HCT116 (cell line): ENCODE data around the gene RNF32. TPM values are rescaled to one million over a fixed set of nuclear protein-coding genes. Genes with fewer than 3 reads are reported as not detected.

Source experiments
- ATAC-seq: fragments of 200-7000 bp; cut with Tn5 transposase; 2 replicates; pipeline ENCODE4 v1.9.1; 2020; ENCODE audit warnings: mild to moderate bottlenecking, moderate library complexity
- BruUV-seq: library from RNA; stranded (reverse); fragments of 400-500 nt; replicated peaks from 2 replicates; lab custom pipeline; 2021; lab: Mats Ljungman, UMichigan
- CTCF ChIA-PET: fragments of 300-600 bp; sonication (Branson Sonifier 250); formaldehyde crosslinking; loops from one replicate; lab custom pipeline; 2021; ENCODE audit warnings: antibody characterized with exemption; lab: Charles Lee
- POLR2A ChIA-PET: fragments of 300-600, 350-600 bp; sonication (Branson Sonifier 250); formaldehyde crosslinking; loops from one replicate; lab custom pipeline; 2021; ENCODE audit warnings: antibody characterized with exemption; lab: Charles Lee
- RAD21 ChIA-PET, 2 experiments: fragments of 300-600 bp; sonication (Branson Sonifier 250); formaldehyde crosslinking; loops; one replicate each; lab custom pipeline; 2023; ENCODE audit warnings: low total read pairs in 2 of 2; ENCODE audit not compliant: uncharacterized antibody in 2 of 2, unreplicated experiment in 2 of 2, low non-redundant PET in 1 of 2; lab: Charles Lee
- DNase-seq: peaks from one replicate; pipeline ENCODE4 v3.0.0-alpha.2; 2010; ENCODE audit warnings: low read depth, low spot score
- H2AFZ ChIP-seq: fragments of 200-600 bp; shearing (Covaris generic), sonication (generic); 2 replicates; pipeline ENCODE4 v1.6.1; 2017; ENCODE audit warnings: low read depth, mixed run types, mixed read lengths, antibody characterized with exemption, low read length; ENCODE audit not compliant: poor library complexity, severe bottlenecking
- H3K27ac ChIP-seq: 2 replicates; pipeline ENCODE4 v1.5.1; 2012; ENCODE audit warnings: low read depth, low read length
- H3K27me3 ChIP-seq: fragments of 200-600 bp; sonication (generic); 2 replicates; pipeline ENCODE4 v1.6.1; 2016; ENCODE audit warnings: mixed run types, low read length, mixed read lengths; ENCODE audit not compliant: insufficient read depth
- H3K36me3 ChIP-seq, 2 experiments: fragments of 200-500 bp in 1 of 2; fragments of 200-600 bp in 1 of 2; sonication (Bioruptor generic) in 1 of 2; sonication (generic) in 1 of 2; 2 replicates each; pipeline versions ENCODE4 v1.5.1 to v1.6.1; 2014 to 2016; ENCODE audit warnings: low read length in 2 of 2, inconsistent platforms in 1 of 2, mixed read lengths in 1 of 2, mixed run types in 1 of 2; ENCODE audit not compliant: insufficient read depth in 2 of 2, control insufficient read depth in 1 of 2
- H3K4me1 ChIP-seq, 2 experiments: fragments of 200-600 bp in 1 of 2; sonication (generic) in 1 of 2; 2 replicates each; pipeline versions ENCODE4 v1.5.1 to v1.6.1; 2012 to 2017; ENCODE audit warnings: low read length in 2 of 2, inconsistent platforms in 1 of 2, mild to moderate bottlenecking in 1 of 2, mixed read lengths in 1 of 2, mixed run types in 1 of 2, moderate library complexity in 1 of 2; ENCODE audit not compliant: insufficient read depth in 2 of 2, control insufficient read depth in 1 of 2
- H3K4me2 ChIP-seq: fragments of 200-600 bp; sonication (generic); 2 replicates; pipeline ENCODE4 v1.6.1; 2017; ENCODE audit warnings: mixed run types, low read length, mixed read lengths
- H3K4me3 ChIP-seq, 2 experiments: fragments of 200-600 bp in 1 of 2; sonication (generic) in 1 of 2; replicated peaks in 1 of 2; 2 replicates each; pipeline ENCODE4 v1.5.1; 2011 to 2016; ENCODE audit warnings: low read length in 2 of 2, control low read depth in 1 of 2, low read depth in 1 of 2, mild to moderate bottlenecking in 1 of 2, mixed read lengths in 1 of 2, mixed run types in 1 of 2
- H3K79me2 ChIP-seq: fragments of 200-600 bp; sonication (generic); 2 replicates; pipeline ENCODE4 v1.6.1; 2017; ENCODE audit warnings: mild to moderate bottlenecking, mixed run types, low read length, moderate library complexity, mixed read lengths; ENCODE audit not compliant: insufficient read depth
- H3K9ac ChIP-seq: fragments of 200-600 bp; sonication (generic); 2 replicates; pipeline ENCODE4 v1.6.1; 2016; ENCODE audit warnings: low read length, mixed read lengths
- H3K9me2 ChIP-seq: fragments of 200-600 bp; sonication (generic), shearing (Covaris generic); 2 replicates; pipeline ENCODE4 v1.6.1; 2017; ENCODE audit warnings: mixed run types, mild to moderate bottlenecking, moderate library complexity; ENCODE audit not compliant: insufficient read depth
- H3K9me3 ChIP-seq, 2 experiments: fragments of 200-500 bp in 1 of 2; fragments of 200-600 bp in 1 of 2; sonication (Bioruptor generic) in 1 of 2; sonication (generic) in 1 of 2; 2 replicates each; pipeline ENCODE4 v1.6.1; 2014 to 2017; ENCODE audit warnings: low read length in 2 of 2, mixed read lengths in 2 of 2, inconsistent platforms in 1 of 2, low read depth in 1 of 2, mild to moderate bottlenecking in 1 of 2, mixed run types in 1 of 2, moderate library complexity in 1 of 2; ENCODE audit not compliant: control insufficient read depth in 1 of 2, insufficient read depth in 1 of 2
- H4K20me1 ChIP-seq: fragments of 200-600 bp; sonication (generic), shearing (Covaris generic); 2 replicates; pipeline ENCODE4 v1.6.1; 2017; ENCODE audit warnings: mixed run types, mild to moderate bottlenecking, moderate library complexity; ENCODE audit not compliant: insufficient read depth
- EGR1 ChIP-seq: IDR thresholded peaks from 2 replicates; pipeline ENCODE4 v1.6.1; 2012; ENCODE audit warnings: low read depth
- EZH2 ChIP-seq: fragments of 200-600 bp; sonication (generic); IDR thresholded peaks from 2 replicates; pipeline ENCODE4 v1.6.1; 2017; ENCODE audit warnings: antibody characterized with exemption, mixed run types
- FOSL1 ChIP-seq: IDR thresholded peaks from 2 replicates; pipeline ENCODE4 v1.6.1; 2012; ENCODE audit warnings: low read depth
- POLR2A ChIP-seq: IDR thresholded peaks from 2 replicates; pipeline ENCODE4 v1.7.0; 2011; ENCODE audit warnings: borderline replicate concordance; ENCODE audit not compliant: insufficient read depth, insufficient read length; ENCODE audit errors: extremely low read depth
- RAD21 ChIP-seq: IDR thresholded peaks from 2 replicates; pipeline ENCODE4 v1.6.1; 2012; ENCODE audit warnings: low read depth, mild to moderate bottlenecking
- SIN3A ChIP-seq: IDR thresholded peaks from 2 replicates; pipeline ENCODE4 v1.6.1; 2012; ENCODE audit warnings: low read depth
- SP1 ChIP-seq: IDR thresholded peaks from 2 replicates; pipeline ENCODE4 v1.6.1; 2012; ENCODE audit warnings: low read depth
- TCF7L2 ChIP-seq: IDR thresholded peaks from 2 replicates; pipeline ENCODE4 v1.7.0; 2011; ENCODE audit warnings: borderline replicate concordance, inconsistent platforms; ENCODE audit not compliant: insufficient read depth, insufficient read length; ENCODE audit errors: extremely low read depth
- ZNF274 ChIP-seq: fragments of 200-500 bp; sonication (Bioruptor generic); IDR thresholded peaks from 2 replicates; pipeline ENCODE4 v1.6.1; 2014; ENCODE audit warnings: mild to moderate bottlenecking, low read depth, low read length, inconsistent platforms
- intact Hi-C: fragments of 100-400 bp; cut with micrococcal nuclease; formaldehyde crosslinking; loops from 2 replicates; pipeline ENCODE4 v1.10.0; 2022
- total RNA-seq: library from RNA; stranded (reverse); gene quantifications from one replicate; pipeline ENCODE4 v1.2.1, GENCODE V29; 2021; ENCODE audit not compliant: unreplicated experiment
- TF ChIP-seq, protein P1 (sequence below), 3 experiments: fragments of 200-600 bp in 1 of 3; sonication (generic) in 1 of 3; IDR thresholded peaks in 2 of 3; conservative IDR thresholded peaks in 1 of 3; 2 replicates each; pipeline ENCODE4 v1.5.1; 2012 to 2017; ENCODE audit warnings: low read depth in 2 of 3, low read length in 2 of 3, antibody characterized with exemption in 1 of 3, borderline replicate concordance in 1 of 3, control low read depth in 1 of 3, mild to moderate bottlenecking in 1 of 3, mixed read lengths in 1 of 3, mixed run types in 1 of 3, moderate library complexity in 1 of 3; ENCODE audit not compliant: insufficient read depth in 1 of 3

The RNF32 gene
- total RNA-seq, 1 experiment from 2014 or later, result 3.4 TPM

DNA sequence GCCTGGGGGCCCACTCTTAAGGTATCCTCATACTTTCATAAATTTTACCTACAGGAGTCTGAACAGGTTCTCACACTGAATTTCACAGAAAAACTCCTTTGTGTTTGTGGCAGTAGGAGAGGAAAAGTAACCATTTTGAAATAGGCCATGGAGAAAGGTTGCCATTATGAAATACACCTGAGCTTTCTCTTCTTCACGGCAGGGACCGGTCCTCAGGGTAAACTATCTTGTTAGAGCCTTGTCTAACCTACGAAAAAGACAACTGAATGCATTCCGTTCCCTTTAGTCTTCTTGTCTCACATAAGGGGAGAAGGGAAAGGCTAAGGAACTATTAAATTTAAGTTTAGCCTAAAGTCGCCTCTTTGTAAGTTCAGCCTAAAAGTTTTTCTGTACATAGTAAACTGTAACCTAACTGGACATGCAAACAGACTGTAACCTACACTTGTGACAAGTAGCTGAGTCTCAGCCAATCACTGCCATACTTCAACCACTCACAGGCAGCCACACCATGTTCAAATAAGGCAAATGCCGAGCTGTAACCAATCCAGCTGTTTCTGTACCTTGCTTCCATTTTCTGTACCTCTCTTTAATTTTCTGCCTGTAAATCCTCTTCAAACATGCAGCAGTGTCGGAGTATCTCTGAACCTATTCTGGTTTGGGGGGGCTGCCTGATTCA lies 14.2 kb upstream of the RNF32 start:
- POLR2A ChIA-PET, result no interaction called here
- CTCF ChIA-PET, result no interaction called here
- no peak for TF ChIP-seq SP1
- TF ChIP-seq RAD21, result no peak
- no peak for TF ChIP-seq ZNF274
- TF ChIP-seq EGR1, result no peak
- no peak for TF ChIP-seq TCF7L2
- no peak for TF ChIP-seq SIN3A
- TF ChIP-seq, protein P1, sequence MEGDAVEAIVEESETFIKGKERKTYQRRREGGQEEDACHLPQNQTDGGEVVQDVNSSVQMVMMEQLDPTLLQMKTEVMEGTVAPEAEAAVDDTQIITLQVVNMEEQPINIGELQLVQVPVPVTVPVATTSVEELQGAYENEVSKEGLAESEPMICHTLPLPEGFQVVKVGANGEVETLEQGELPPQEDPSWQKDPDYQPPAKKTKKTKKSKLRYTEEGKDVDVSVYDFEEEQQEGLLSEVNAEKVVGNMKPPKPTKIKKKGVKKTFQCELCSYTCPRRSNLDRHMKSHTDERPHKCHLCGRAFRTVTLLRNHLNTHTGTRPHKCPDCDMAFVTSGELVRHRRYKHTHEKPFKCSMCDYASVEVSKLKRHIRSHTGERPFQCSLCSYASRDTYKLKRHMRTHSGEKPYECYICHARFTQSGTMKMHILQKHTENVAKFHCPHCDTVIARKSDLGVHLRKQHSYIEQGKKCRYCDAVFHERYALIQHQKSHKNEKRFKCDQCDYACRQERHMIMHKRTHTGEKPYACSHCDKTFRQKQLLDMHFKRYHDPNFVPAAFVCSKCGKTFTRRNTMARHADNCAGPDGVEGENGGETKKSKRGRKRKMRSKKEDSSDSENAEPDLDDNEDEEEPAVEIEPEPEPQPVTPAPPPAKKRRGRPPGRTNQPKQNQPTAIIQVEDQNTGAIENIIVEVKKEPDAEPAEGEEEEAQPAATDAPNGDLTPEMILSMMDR (IDR thresholded peaks at IDR 0.05 in 2 of 3, conservative IDR thresholded peaks at IDR 0.05 in 1 of 3; ENCODE audit: borderline replicate concordance in 1 of 3, insufficient read depth in 1 of 3, low read depth in 2 of 3, low read length in 2 of 3), result no peak
- no peak for TF ChIP-seq FOSL1
- TF ChIP-seq POLR2A, result no peak
- TF ChIP-seq EZH2, result no peak
- RAD21 ChIA-PET, result no interaction called here
- no peak overlapping the region for H3K4me3 ChIP-seq
- no peaks in the 10 kb centered on the region for H3K36me3 ChIP-seq
- H3K9me2 ChIP-seq, result 0 out of 2 replicates have a peak, but pooled peaks cover under 1% of the 10 kb centered on the region
- no peaks in the 10 kb centered on the region for H3K4me1 ChIP-seq
- DNase-seq, result no peak
- no peak for ATAC-seq
- H3K79me2 ChIP-seq, result no peaks in the 10 kb centered on the region
- H2AFZ ChIP-seq, result no peak overlapping the region
- intact Hi-C loops, result no loop called here
- H4K20me1 ChIP-seq, result no peaks in the 10 kb centered on the region
- no peak overlapping the region for H3K27ac ChIP-seq
- H3K27me3 ChIP-seq, result no peaks in the 10 kb centered on the region
- H3K9me3 ChIP-seq, result no peaks in the 10 kb centered on the region; a peak in 1 of 4 replicates
- no peak overlapping the region for H3K4me2 ChIP-seq
- H3K9ac ChIP-seq, result no peak overlapping the region
- no TSS peak for BruUV-seq
